Cardiac fibroblast (primary cell): Measurements from ENCODE around the gene ITSN1.

Experiments used
- DNase-seq, 2 donors: peaks; one replicate each; pipeline versions ENCODE4 v3.0.0 to v3.0.0-alpha.2; 2010; ENCODE audit warnings: low read depth in 2 of 2
- H3K4me3 ChIP-seq, 2 donors: replicated peaks in 1 of 2; 1 replicate in 1 of 2; 2 replicates in 1 of 2; pipeline ENCODE4 v1.5.1; 2011; ENCODE audit warnings: low read depth in 2 of 2, low read length in 2 of 2, mild to moderate bottlenecking in 2 of 2, moderate library complexity in 1 of 2
- TF ChIP-seq, protein P1 (sequence below): IDR thresholded peaks from one replicate; pipeline ENCODE4 v1.5.1; 2011; ENCODE audit warnings: low read depth, mild to moderate bottlenecking, low read length, inconsistent platforms

Gene ITSN1

DNA sequence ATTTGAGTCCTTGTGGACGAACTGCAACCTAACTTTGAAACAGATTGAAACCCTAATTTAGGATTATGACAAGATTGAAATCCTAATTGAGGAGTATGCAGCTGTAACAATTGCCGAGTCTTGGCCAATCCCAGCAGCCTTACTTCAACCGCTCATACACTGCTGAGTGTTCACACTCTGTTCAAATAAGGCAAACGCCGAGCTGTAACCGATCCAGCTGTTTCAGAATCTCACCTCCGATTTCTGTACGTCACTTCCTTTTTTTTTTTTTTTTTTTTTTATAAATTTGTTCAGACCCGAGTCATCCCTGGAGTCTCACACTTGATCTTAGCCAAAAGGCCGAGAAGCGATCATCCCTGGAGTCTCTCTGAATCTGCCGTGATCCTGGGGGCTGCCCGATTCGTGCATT is 295.6 kb downstream of the ITSN1 start:
- H3K4me3 ChIP-seq: no peak overlapping the region
- TF ChIP-seq, protein P1, sequence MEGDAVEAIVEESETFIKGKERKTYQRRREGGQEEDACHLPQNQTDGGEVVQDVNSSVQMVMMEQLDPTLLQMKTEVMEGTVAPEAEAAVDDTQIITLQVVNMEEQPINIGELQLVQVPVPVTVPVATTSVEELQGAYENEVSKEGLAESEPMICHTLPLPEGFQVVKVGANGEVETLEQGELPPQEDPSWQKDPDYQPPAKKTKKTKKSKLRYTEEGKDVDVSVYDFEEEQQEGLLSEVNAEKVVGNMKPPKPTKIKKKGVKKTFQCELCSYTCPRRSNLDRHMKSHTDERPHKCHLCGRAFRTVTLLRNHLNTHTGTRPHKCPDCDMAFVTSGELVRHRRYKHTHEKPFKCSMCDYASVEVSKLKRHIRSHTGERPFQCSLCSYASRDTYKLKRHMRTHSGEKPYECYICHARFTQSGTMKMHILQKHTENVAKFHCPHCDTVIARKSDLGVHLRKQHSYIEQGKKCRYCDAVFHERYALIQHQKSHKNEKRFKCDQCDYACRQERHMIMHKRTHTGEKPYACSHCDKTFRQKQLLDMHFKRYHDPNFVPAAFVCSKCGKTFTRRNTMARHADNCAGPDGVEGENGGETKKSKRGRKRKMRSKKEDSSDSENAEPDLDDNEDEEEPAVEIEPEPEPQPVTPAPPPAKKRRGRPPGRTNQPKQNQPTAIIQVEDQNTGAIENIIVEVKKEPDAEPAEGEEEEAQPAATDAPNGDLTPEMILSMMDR: no peak
- no peak for DNase-seq

DNA sequence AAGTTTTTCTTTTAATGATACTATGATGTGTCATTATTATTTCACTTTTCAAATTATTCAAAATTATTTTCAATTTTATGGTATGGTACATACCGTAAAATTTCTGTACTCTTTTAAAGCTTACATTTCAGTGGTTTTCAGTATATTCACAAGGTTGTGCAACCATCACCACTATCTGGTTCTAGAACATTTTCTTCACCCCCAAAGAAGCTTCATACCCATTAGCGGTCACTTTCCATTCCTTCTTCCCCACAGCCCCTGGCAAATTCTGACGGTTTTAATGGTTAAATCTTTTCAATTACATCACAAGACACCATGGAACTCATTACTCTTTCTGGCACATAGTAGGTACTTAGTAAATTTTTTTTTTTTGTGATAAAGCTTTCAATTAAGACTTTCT is 296.1 kb downstream of the ITSN1 start:
- H3K4me3 ChIP-seq: no peak overlapping the region
- DNase-seq: no peak
- TF ChIP-seq, protein P1: no peak

DNA sequence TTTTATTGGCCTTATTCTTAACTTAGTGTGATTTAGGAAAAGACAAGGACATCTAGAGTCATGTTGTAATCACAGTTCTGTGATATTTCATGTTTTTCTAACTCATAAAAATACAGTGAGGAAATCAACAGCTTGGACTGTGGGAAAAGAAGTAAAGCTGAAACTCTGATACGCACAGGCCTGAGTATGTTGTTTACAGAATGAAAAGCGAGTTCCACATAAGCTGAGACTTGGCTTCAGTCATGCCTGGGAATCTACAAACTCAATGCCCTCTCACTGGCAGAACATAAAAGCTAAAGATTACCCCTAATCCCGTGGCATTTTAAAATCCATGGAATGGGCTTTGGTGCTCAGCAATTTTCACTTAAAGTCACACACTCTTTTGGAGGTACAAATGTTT is 296.9 kb downstream of the ITSN1 start:
- DNase-seq: no peak
- TF ChIP-seq, protein P1: no peak
- no peak overlapping the region for H3K4me3 ChIP-seq

DNA sequence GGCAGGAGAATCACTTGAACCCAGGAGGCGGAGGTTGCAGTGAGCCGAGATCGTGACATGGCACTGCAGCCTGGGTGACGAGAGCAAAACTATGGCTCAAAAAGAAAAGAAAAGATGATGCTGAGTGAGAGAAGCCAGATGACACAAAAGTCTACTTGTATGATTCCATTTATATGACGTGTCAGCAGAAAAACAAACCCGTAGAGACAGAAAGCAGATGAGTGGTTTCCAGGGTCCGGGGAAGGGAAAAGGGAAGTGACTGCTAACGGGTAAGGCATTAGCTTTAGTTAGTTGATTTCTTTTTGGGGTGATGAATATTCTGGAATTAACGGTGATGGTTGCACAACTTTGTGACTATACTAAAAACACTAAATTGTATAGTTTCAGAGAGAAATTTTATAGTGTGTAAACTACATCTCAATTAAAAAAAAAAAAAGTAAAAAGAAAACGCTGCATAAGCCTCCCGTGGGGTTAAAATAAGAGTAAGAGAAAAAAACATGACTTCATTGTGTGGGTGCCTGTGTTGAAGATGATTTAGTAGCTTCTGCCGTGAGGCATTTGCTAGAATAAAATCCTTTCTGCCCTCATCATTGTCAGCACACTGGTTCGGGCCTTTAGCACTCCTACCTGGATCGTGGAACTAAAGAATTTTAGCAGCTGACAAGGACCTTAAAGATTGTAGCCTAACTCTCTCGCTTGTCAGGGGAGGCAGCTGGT is 298.0 kb downstream of the ITSN1 start:
- H3K4me3 ChIP-seq: no peak overlapping the region
- DNase-seq: peak; percentile 73 to 88
- TF ChIP-seq, protein P1: no peak

DNA sequence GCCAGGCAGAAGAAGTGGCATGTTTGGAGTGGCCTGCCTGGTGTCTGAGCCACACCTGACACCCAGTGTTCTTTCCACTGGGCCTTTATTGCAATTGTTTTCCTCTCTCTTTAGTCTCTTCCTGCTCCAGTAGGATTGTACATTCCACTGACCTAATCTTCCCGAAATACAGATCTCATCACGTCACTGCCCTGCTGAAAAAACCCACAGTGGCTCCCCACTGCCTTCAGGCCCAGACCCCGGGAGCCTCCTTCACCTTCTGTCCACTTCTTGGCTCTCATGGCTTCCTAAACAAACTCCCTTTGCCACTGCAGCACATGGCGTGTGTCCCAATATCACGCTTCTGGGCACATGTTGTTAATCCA is 298.6 kb downstream of the ITSN1 start:
- DNase-seq: peak; percentile 37 to 47
- TF ChIP-seq, protein P1: no peak
- no peak overlapping the region for H3K4me3 ChIP-seq

DNA sequence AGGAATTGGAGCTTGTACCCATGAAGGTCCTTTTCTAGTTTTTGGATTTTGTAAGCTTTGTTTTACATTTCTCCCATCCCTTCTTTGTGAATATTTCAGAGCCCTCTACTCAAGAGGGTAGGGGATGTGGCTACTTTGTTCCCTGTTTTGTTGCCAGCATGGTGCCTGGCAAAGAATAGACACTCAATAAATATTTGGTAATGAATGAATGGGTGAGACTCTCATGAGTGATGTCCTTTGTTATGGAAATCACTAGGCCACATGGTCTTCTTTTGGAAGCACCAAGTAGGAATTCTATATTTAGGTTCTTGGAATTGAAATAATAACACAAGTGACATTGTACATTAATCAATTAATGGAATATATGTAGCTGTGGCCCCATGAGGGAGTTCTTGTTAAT is 300.1 kb downstream of the ITSN1 start:
- DNase-seq: no peak
- no peak overlapping the region for H3K4me3 ChIP-seq
- TF ChIP-seq, protein P1: no peak

DNA sequence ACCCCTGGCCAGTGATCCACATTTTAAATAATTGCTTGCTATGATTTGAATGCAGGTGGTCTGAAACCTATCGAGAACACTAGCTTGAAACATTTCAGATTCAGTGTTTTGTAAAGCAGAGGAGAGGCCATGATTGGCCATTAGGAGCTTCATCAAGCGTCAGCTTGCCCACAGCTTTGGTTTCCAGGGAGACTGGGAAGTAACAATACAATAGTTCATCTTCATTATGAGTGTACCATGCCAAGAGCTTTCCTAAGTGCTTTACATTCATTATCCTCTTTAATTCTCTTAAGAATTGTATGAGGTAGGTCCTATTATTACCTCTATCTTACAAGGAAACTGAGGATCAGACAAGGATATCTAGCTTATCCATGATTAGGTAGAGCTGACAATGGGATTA is 301.0 kb downstream of the ITSN1 start:
- TF ChIP-seq, protein P1: no peak
- no peak for DNase-seq
- H3K4me3 ChIP-seq: no peak overlapping the region
